GM12874 (cell line): Measurements from ENCODE around the gene BCAR3.

Experiments
- CTCF ChIP-seq: IDR thresholded peaks from 2 replicates; pipeline ENCODE4 v1.5.1; 2011; ENCODE audit warnings: low read depth, mild to moderate bottlenecking, control low read depth, low read length, moderate library complexity; ENCODE audit not compliant: insufficient read depth

BCAR3 gene

DNA sequence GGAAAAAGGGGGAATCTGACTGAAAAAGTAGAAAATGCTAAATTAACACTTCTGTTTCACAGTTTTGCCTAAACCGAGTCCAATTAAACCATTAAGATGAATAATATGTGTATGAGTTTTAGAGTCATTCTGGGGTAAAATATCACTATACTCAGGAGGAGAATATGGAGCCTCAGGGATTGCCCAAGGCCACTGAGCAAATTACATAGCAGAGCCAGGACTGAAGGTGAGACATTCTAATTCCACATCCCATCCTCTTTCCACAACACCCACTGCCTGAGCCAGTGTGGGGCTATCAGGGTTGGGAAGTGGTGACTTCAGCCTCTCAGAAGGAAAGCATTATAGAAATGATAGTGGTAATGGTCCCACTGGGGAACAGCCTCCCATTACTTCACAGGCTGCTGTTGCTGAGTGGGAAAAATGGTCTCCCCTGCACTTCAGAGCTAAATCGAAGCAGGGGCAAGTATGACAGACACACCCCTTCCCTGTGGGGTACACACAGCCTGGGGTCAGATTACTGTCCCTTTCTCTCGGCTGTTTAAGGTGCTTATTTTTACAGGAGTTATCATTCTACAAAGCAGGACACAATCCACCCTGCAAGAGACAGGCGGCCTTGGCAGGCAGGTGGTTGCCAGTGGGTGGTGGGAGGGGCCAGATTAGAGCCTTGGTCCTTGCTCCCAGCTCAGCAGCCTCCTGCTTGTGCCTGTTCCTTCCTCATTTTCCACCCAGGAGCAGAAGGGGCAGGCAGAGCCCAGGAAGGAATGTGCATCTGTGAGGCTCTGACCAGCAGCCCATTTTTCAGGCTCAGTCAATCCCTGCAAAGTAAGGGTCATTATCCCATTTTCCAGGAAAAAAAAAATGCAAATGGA, 9.5 kb upstream of the BCAR3 start:
- no peak for TF ChIP-seq CTCF

DNA sequence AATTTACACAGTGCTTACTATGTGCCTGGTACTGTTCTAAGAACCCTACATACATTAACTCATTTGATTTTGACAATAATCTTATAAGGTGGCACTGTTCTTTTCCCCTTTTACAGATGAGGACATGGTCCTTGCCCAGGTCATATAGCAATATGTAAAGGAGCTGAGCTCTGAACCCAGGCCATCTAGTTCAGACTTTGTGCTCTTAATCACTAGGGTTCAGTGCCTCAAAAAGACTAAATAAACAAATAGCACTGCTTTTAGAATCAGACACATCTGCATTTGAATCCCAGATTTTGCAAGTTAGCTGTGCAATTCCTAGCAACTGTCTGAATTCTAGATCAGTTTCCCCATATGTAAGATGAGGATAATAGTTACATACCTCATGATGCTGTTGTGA, 8.7 kb upstream of the BCAR3 start:
- no peak for TF ChIP-seq CTCF

GRCh38 chr1:93689521-93690223, 8.0 kb upstream of the BCAR3 start:
- TF ChIP-seq CTCF, result no peak

DNA sequence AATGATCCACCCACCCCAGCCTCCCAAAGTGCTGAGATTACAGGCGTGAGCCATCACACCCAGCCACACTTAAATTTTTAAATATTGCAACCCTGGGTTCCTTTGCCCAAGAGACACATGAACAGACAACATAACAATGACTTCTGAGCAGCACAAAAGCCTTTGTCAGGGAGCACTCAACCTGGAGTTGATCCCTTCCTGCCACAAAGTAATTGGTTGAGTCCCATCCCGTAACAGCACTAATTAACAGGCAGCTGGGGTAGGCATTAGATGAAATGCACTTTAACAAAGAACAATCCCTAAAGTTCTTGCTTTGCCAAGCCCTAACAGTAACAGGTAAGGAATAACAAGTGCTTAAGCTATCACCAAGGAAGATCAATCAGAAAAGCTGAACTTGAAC, 5.9 kb upstream of the BCAR3 start:
- TF ChIP-seq CTCF, result no peak

DNA sequence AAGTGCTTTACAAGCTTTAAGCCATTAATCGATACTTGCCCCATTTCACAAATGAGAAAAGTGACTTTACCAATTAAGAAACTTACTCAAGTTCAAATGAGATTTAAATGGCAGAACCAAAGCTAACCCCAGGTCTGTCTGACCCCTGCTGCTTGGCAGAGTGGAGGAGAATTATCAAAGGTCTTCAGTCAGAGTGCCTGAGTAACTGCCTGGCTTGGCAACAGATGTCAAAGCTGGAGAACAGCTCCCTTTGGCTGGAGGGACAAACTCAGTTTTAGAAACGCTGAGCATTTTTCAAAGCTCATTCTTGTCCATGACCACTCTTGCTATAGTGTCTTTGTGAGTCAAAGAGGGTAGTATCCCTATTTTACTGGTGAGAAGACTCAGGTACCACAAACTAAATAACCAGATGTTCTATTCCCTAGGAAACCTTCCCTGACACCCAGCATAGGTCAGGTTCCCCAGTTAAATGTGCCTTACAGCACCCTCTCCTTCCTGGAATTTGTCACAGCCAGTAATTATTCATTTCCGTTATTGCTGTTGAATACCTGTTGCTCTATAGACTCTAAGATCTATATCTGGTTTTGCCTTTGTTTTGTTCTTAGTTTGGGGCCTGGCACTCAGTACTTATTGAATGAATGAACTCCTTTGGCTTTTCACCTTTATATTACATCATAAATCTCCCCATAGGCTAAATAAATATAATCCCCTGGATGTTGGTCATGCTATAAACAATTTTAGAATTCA, 5.0 kb upstream of the BCAR3 start:
- TF ChIP-seq CTCF, result no peak

DNA sequence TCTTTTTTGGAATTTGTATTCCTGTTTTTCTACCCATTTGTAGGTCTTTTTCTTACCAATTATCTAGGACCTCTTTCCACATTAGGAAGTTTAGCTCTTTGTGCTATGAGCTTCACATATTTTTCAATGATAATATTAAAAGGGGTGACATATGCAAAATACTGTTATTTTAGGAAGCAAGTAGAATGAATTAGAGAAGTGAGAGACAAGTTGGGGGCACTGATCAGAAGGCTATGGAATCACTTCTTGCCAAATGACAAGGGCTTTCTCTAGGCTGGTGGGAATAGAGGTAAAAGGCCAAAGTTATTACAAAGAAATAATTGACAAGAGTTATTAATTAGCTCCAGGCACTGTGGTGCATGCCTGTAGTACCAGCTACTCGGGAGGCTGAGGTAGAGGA, 4.3 kb upstream of the BCAR3 start:
- no peak for TF ChIP-seq CTCF

DNA sequence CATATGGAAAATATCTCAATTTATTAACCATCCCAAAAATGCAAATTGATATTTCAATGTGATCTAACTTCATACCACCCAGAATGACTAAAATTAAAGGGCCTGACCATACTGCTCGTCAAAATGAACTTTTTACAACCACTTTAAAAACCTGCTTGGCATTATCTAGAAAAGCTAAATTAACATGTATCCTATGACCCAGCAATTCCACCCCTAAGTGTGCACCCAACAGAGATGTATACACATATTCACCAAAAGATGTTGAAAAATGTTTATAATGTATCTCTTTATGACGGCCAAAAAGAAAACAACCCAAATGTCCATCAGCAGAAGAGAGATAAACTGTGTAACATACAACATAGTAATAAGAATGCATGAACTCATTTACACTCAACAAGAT, 1.6 kb upstream of the BCAR3 start:
- TF ChIP-seq CTCF, result no peak
